HepG2 (cell line): Measurements from ENCODE around the gene ESPNL. TPM values are rescaled to one million over a fixed set of nuclear protein-coding genes. Genes with fewer than 3 reads are reported as not detected.

ENCODE experiments used
- CCAR2 ChIP-seq: fragments of 200-400 bp; formaldehyde crosslinking; optimal IDR thresholded peaks from 2 replicates; pipeline ENCODE3; 2018; ENCODE audit warnings: low read depth, mild to moderate bottlenecking, low read length, moderate library complexity
- DMAP1 ChIP-seq: IDR thresholded peaks from 2 replicates; pipeline ENCODE4 v1.6.1; 2016
- EZH2 ChIP-seq: conservative IDR thresholded peaks from 2 replicates; pipeline ENCODE4 v1.6.1; 2012; ENCODE audit warnings: mild to moderate bottlenecking, low read depth, low read length, moderate library complexity
- FLYWCH1 ChIP-seq: sonication (generic); formaldehyde crosslinking; IDR thresholded peaks from 2 replicates; pipeline ENCODE4 v1.8.1; 2023; ENCODE audit warnings: mild to moderate bottlenecking, missing genetic modification reagents
- KLF6 ChIP-seq: IDR thresholded peaks from 2 replicates; pipeline ENCODE4 v1.8.0; 2016; ENCODE audit warnings: missing biosample characterization, missing genetic modification reagents
- MXD4 ChIP-seq: IDR thresholded peaks from 2 replicates; pipeline ENCODE4 v1.6.1; 2016; ENCODE audit warnings: mild to moderate bottlenecking, missing biosample characterization, missing genetic modification reagents
- NR2F6 ChIP-seq, 2 experiments: IDR thresholded peaks; 2 replicates each; pipeline ENCODE4 v1.6.1; 2016; ENCODE audit warnings: antibody characterized with exemption in 1 of 2, mild to moderate bottlenecking in 1 of 2
- REXO4 ChIP-seq: sonication (generic); formaldehyde crosslinking; IDR thresholded peaks from 2 replicates; pipeline ENCODE4 v1.8.0; 2022; ENCODE audit warnings: missing genetic modification reagents, mild to moderate bottlenecking, borderline replicate concordance
- SMARCE1 ChIP-seq: fragments of 450-650 bp; IDR thresholded peaks from 2 replicates; pipeline ENCODE4 v1.6.1; 2017; ENCODE audit warnings: borderline replicate concordance
- TBX2 ChIP-seq: sonication (generic); formaldehyde crosslinking; IDR thresholded peaks from 2 replicates; pipeline ENCODE4 v1.5.0; 2020; ENCODE audit warnings: missing genetic modification reagents, mild to moderate bottlenecking, borderline replicate concordance
- ZFP1 ChIP-seq: IDR thresholded peaks from 2 replicates; pipeline ENCODE4 v1.6.1; 2016
- ZNF10 ChIP-seq: sonication (generic); formaldehyde crosslinking; IDR thresholded peaks from 2 replicates; pipeline ENCODE4 v1.4.0; 2020; ENCODE audit warnings: mild to moderate bottlenecking, low read depth, missing genetic modification reagents, borderline replicate concordance
- ZNF225 ChIP-seq: sonication (generic); formaldehyde crosslinking; IDR thresholded peaks from 2 replicates; pipeline ENCODE4 v1.4.0; 2020; ENCODE audit warnings: mild to moderate bottlenecking, missing genetic modification reagents
- ZNF343 ChIP-seq: sonication (generic); formaldehyde crosslinking; IDR thresholded peaks from 2 replicates; pipeline ENCODE4 v1.4.0; 2020; ENCODE audit warnings: mild to moderate bottlenecking, missing genetic modification reagents
- ZNF569 ChIP-seq: sonication (generic); formaldehyde crosslinking; IDR thresholded peaks from 2 replicates; pipeline ENCODE4 v1.5.0; 2020; ENCODE audit warnings: mild to moderate bottlenecking, missing genetic modification reagents, moderate library complexity, borderline replicate concordance
- ZNF891 ChIP-seq: sonication (generic); formaldehyde crosslinking; IDR thresholded peaks from 2 replicates; pipeline ENCODE4 v1.5.0; 2020; ENCODE audit warnings: mild to moderate bottlenecking, missing genetic modification reagents
- polyA plus RNA-seq, 8 experiments: library from polyadenylated mRNA; depleted of rRNA in 3 of 8; stranded (reverse) in 7 of 8; unstranded in 1 of 8; fragments of >200 nt; fragmentation: Illumina TruSeq in 4 of 8; extraction: Trizol in 4 of 8; gene quantifications; 2 replicates each; pipeline versions ENCODE4 v1.2.1 to v1.2.3, GENCODE V29; 2011 to 2016; ENCODE audit warnings: low read depth in 4 of 8, missing spikeins in 1 of 8, mixed read lengths in 1 of 8; ENCODE audit not compliant: insufficient read depth in 1 of 8
- total RNA-seq, 5 experiments: library from RNA; depleted of rRNA; stranded (reverse); fragments of >200 nt; fragmentation: Illumina TruSeq; extraction: Trizol; gene quantifications; 2 replicates each; pipeline ENCODE4 v1.2.3, GENCODE V29; 2016; ENCODE audit warnings: low read depth in 1 of 5
- TF ChIP-seq, protein P1 (sequence below): sonication (generic); formaldehyde crosslinking; IDR thresholded peaks from 2 replicates; pipeline ENCODE4 v1.4.0; 2020; ENCODE audit warnings: low read depth, mild to moderate bottlenecking, missing genetic modification reagents
- TF ChIP-seq, protein P2 (sequence below): sonication (generic); formaldehyde crosslinking; conservative IDR thresholded peaks from 2 replicates; pipeline ENCODE4 v1.8.0; 2022; ENCODE audit warnings: mild to moderate bottlenecking, moderate library complexity, missing genetic modification reagents
- TF ChIP-seq, protein P3 (sequence below): sonication (generic); formaldehyde crosslinking; IDR thresholded peaks from 2 replicates; pipeline ENCODE4 v1.8.0; 2022; ENCODE audit warnings: missing genetic modification reagents, mild to moderate bottlenecking, moderate library complexity, borderline replicate concordance
- TF ChIP-seq, protein P4 (sequence below): sonication (generic); formaldehyde crosslinking; IDR thresholded peaks from 2 replicates; pipeline ENCODE4 v1.8.1; 2023; ENCODE audit warnings: missing genetic modification reagents, inconsistent platforms, borderline replicate concordance
- TF ChIP-seq, protein P5 (sequence below): IDR thresholded peaks from 2 replicates; pipeline ENCODE4 v1.6.1; 2012; ENCODE audit warnings: low read length, improper control_type of control experiment

ESPNL gene
- total and polyA plus RNA-seq, 2 of the 13 experiments (the other 11 are each of a cell fraction or from before 2014, with no cell fraction given): 0.45 to 0.80 TPM

DNA sequence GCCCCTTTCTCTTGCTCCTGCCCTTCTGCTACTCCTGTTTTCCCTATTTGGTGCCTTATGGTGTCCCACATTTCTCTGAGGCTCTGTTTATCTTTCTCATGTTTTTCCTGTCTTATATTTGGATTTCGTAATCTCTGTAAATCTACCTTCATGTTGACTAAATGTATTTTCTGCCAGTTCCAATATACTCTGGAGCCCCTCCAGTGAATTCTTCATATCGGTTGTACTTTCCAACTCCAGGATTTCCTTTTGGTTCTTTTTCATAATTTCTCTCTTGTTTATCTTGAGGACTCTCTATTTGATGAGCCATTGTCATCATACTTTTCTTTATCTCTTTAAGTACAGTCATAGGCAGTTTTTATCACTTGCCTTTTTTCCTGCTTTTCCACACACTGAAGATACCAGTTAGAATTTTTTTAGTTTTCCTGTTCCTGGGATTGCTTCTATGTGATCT, 20.2 kb upstream of the ESPNL start (continued):
- TF ChIP-seq, protein P1, sequence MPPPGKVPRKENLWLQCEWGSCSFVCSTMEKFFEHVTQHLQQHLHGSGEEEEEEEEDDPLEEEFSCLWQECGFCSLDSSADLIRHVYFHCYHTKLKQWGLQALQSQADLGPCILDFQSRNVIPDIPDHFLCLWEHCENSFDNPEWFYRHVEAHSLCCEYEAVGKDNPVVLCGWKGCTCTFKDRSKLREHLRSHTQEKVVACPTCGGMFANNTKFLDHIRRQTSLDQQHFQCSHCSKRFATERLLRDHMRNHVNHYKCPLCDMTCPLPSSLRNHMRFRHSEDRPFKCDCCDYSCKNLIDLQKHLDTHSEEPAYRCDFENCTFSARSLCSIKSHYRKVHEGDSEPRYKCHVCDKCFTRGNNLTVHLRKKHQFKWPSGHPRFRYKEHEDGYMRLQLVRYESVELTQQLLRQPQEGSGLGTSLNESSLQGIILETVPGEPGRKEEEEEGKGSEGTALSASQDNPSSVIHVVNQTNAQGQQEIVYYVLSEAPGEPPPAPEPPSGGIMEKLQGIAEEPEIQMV (CRISPR knock-in tag): no peak
- TF ChIP-seq ZNF891 (CRISPR knock-in tag): no peak
- TF ChIP-seq, protein P2, sequence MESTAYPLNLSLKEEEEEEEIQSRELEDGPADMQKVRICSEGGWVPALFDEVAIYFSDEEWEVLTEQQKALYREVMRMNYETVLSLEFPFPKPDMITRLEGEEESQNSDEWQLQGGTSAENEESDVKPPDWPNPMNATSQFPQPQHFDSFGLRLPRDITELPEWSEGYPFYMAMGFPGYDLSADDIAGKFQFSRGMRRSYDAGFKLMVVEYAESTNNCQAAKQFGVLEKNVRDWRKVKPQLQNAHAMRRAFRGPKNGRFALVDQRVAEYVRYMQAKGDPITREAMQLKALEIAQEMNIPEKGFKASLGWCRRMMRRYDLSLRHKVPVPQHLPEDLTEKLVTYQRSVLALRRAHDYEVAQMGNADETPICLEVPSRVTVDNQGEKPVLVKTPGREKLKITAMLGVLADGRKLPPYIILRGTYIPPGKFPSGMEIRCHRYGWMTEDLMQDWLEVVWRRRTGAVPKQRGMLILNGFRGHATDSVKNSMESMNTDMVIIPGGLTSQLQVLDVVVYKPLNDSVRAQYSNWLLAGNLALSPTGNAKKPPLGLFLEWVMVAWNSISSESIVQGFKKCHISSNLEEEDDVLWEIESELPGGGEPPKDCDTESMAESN (CRISPR knock-in tag): no peak; the same call in none of the 2 replicates
- no peak for TF ChIP-seq ZNF10 (CRISPR knock-in tag)
- no peak for TF ChIP-seq ZNF343 (CRISPR knock-in tag)
- peak; percentile 61 for TF ChIP-seq TBX2
- TF ChIP-seq, protein P3, sequence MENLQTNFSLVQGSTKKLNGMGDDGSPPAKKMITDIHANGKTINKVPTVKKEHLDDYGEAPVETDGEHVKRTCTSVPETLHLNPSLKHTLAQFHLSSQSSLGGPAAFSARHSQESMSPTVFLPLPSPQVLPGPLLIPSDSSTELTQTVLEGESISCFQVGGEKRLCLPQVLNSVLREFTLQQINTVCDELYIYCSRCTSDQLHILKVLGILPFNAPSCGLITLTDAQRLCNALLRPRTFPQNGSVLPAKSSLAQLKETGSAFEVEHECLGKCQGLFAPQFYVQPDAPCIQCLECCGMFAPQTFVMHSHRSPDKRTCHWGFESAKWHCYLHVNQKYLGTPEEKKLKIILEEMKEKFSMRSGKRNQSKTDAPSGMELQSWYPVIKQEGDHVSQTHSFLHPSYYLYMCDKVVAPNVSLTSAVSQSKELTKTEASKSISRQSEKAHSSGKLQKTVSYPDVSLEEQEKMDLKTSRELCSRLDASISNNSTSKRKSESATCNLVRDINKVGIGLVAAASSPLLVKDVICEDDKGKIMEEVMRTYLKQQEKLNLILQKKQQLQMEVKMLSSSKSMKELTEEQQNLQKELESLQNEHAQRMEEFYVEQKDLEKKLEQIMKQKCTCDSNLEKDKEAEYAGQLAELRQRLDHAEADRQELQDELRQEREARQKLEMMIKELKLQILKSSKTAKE (CRISPR knock-in tag): no peak
- peak; percentile 43; the same call in 1 of the 2 replicates for TF ChIP-seq DMAP1 (CRISPR knock-in tag)
- TF ChIP-seq ZFP1: peak; percentile 97
- no peak for TF ChIP-seq FLYWCH1 (CRISPR knock-in tag)
- TF ChIP-seq REXO4 (CRISPR knock-in tag): no peak
- TF ChIP-seq KLF6: peak; percentile 63
- no peak for TF ChIP-seq MXD4
- TF ChIP-seq NR2F6 (IDR thresholded peaks at IDR 0.05): peak; percentile 68; the same call in 1 of the 2 replicates
- TF ChIP-seq NR2F6 (CRISPR knock-in tag; IDR thresholded peaks at IDR 0.05): peak; percentile 87
- TF ChIP-seq ZNF225 (CRISPR knock-in tag): no peak
- no peak for TF ChIP-seq ZNF569 (CRISPR knock-in tag)
- TF ChIP-seq, protein P4, sequence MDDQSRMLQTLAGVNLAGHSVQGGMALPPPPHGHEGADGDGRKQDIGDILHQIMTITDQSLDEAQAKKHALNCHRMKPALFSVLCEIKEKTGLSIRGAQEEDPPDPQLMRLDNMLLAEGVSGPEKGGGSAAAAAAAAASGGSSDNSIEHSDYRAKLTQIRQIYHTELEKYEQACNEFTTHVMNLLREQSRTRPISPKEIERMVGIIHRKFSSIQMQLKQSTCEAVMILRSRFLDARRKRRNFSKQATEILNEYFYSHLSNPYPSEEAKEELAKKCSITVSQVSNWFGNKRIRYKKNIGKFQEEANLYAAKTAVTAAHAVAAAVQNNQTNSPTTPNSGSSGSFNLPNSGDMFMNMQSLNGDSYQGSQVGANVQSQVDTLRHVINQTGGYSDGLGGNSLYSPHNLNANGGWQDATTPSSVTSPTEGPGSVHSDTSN (CRISPR knock-in tag): 0 out of 2 replicates have a peak, but pooled peaks have one; percentile 56
- TF ChIP-seq EZH2: no peak
- TF ChIP-seq SMARCE1: no peak
- TF ChIP-seq, protein P5, sequence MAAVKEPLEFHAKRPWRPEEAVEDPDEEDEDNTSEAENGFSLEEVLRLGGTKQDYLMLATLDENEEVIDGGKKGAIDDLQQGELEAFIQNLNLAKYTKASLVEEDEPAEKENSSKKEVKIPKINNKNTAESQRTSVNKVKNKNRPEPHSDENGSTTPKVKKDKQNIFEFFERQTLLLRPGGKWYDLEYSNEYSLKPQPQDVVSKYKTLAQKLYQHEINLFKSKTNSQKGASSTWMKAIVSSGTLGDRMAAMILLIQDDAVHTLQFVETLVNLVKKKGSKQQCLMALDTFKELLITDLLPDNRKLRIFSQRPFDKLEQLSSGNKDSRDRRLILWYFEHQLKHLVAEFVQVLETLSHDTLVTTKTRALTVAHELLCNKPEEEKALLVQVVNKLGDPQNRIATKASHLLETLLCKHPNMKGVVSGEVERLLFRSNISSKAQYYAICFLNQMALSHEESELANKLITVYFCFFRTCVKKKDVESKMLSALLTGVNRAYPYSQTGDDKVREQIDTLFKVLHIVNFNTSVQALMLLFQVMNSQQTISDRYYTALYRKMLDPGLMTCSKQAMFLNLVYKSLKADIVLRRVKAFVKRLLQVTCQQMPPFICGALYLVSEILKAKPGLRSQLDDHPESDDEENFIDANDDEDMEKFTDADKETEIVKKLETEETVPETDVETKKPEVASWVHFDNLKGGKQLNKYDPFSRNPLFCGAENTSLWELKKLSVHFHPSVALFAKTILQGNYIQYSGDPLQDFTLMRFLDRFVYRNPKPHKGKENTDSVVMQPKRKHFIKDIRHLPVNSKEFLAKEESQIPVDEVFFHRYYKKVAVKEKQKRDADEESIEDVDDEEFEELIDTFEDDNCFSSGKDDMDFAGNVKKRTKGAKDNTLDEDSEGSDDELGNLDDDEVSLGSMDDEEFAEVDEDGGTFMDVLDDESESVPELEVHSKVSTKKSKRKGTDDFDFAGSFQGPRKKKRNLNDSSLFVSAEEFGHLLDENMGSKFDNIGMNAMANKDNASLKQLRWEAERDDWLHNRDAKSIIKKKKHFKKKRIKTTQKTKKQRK: no peak
- TF ChIP-seq CCAR2: no peak
